Stimulated activated CD4-positive, alpha-beta T cell treated with anti-CD3 and anti-CD28 coated beads, Interleukin-15, amount 100 ng/mL, for 1 hour (primary cell): ENCODE measurements around the gene DKKL1.

ENCODE experiments used
- DNase-seq, 2 donors: peaks; one replicate each; pipeline ENCODE4 v3.0.0-alpha.2; 2020; ENCODE audit warnings: low read depth in 1 of 2, low spot score in 1 of 2

The DKKL1 gene

DNA sequence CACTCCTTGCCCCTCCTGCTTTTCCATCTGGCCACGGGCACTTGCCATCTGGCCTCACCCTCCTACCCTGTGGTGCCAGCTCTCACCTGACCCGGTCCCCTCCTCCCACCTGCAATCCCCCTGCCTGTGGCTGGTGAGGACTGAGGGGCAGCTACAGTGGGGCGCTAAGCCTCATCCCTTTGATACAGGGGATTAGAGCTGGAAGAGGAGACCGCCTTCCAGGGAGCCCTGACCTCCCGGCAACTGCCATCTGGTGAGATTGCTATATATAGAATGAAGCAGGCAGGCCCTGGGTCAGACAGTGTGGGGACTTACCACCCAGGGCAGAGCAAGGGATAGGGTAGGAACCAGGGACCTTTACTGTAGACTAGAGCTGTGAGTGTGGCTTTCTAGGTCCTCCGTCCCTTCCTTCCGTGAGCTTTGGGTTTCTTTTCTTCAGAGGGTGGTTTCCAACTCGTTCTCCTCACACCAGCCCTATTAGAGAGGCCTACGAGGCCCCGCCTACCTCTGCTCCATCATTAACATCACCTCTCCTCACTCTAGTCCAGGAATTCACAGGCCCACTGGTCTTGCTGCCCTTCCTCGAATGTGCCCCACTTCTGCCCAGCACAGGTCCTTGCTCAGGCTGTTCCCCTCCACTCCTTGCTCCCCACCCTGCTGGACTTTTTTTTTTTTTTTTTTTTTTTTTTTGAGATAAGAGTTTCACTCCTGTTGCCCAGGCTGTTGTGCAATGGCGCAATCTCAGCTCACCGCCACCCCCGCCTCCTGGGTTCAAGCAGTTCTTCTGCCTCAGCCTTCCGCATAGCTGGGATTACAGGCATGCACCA lies 32.1 kb downstream of the DKKL1 start:
- DNase-seq: no peak

DNA sequence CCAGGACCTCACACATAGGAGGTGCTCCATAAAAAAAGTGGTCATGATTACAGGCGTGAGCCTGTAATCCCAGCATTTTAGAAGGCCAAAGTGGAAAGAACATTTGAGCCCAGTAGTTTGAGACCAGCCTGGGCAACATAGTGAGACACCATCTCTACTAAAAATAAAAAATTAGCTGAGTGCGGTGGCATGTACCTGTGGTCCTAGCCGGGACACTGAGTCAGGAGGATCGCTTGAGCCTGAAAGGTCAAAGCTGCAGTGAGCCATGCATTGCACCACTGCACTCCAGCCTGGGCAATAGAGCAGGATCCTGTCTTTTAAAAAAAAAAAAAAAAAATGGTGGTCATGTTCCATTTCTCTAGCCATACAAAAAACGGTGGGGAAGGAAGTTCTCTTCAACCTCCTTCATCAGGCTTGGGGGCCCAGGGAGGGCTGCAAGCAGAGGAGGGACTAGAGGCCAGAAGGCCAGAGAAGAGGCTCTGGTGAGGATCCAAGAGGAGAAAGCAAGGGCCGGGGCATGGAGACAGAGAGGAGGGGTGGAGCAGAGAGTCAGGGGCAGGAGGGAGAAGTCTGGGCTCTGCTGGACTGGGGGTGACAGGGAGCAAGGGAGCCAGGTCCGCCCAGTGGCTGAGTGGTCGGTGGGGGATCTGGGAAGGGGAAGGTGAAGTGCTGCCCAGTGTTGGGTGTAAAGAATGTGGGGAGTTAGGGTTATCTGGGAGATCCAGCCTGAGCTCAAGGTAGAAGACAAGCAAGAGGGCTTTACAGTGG lies 33.2 kb downstream of the DKKL1 start:
- no peak for DNase-seq

DNA sequence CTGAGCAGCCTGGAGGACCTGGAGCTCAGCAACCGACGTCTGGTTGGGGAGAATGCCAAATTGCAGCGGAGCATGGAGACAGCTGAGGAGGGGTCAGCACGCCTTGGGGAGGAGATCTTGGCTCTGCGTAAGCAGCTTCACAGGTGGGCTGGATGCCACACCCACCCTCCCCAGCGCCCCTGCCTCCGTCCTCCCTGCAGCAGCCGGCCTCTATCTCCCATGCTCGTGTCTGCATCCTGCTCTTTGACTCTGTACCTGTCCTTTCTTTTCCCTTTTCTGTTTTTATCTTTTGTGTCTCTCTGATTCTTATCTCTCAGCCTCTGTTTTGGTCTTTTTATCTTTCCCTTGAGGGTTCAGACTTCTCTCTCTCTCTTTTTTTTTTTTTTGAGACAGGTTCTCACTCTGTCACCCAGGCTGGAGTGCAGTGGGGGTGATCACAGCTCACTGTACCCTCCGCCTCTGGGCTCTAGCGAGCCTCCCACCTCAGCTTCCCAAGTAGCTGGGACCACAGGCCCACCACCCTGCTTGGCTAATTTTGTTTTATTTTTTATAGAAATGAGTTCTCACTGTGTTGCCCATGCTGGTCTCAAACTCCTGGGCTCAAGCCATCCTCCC lies 34.4 kb downstream of the DKKL1 start:
- DNase-seq: no peak

GRCh38 chr19:49398931-49399330 lies 35.3 kb downstream of the DKKL1 start:
- no peak for DNase-seq

DNA sequence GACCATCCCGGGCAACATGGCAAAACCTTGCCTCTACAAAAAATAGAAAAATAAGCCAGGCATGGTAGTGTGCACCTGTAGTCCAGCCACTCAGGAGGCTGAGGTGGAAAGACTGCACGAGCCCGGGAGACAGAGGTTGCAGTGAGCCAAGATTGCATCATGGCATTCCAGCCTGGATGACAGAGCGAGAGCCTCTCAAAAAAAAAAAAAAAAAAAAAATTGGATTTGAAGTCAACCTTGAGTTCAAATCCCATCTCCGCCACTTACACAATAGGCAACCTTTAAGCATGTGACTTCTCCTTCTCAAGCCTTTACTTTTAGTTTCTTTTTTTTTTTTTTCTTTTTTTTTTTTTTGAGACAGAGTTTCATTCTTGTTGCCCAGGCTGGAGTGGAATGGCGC lies 36.4 kb downstream of the DKKL1 start:
- DNase-seq: no peak

DNA sequence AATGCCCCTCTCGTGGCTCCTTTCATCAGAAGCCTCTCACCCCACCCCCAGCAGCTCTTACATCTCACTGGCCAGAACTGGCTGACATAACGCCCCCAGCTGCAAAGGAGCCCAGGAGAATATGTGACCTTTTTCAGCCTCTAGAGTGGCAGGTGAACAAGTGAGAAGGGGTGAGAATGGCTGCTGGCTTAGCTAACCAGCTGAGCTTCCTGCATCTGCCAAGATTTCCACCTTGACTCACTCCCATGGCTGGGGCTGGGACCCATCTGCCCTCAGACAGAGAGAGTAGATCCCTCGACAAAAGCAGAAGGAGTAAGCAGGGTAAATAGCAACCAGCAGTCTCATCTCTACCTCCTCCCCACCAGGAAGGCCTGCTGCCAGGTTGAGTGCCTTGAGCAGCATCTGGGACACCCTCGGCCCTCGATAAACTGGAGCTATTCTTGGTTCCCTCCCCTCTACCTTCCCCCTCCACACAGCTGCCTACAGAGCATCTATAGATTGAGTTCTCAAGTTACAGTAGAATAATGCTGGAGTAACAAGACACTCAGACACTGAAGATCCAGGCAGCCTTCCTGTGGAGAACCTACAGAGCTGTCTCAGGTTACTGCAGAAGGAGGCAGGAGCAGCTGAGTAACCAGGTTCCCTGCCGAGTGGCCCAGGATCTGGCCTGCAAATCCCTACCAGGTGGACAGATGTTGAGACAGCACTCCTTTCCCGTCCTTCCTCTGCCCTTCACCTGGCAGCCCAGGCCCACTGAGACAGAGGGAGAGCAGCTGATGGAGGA lies 39.9 kb downstream of the DKKL1 start:
- DNase-seq: no peak

DNA sequence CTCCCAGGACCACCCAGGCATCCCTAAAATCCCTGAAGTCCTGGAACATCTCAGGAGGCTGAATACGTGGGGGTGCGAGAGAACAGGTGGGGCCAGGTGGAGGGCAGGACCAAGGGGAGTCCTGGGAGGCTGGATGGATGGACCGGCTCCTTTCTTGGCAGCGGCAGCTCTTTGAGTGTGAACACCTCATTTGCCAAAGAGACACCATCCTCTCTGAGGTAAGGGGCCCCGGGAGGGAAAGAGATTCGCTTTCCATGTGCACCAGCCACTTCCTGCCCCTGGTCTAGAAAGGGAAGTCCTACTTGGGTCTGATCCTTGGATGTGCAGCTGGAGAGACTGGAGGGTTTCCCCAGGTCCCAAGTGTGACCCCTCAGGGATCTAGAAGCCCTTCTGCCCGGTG lies 43.4 kb downstream of the DKKL1 start:
- no peak for DNase-seq

DNA sequence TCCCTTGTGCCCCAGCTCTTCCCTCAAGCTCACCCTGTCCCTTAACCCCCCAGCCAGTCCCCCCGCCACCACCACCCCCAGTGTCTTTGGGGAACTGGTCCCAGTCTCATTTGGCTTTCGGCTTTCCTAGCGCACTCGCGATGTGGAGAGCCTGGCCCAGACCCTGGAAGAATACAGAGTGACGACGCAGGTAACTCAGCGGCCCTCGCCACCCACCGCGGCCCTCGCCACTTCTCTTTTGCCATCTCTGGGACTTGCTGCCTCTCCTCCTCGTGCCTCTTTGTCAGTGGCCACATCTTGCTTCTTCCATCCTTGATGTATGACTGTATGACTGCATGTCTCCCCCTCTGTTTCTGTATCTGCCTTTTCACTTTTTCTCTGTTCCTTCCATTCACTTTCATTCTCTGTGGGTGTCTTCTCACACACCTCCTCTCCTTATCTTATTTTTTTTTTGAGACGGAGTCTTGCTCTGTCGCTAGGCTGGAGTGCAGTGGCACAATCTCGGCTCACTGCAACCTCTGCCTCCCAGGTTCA lies 43.9 kb downstream of the DKKL1 start:
- no peak for DNase-seq

GRCh38 chr19:49408816-49409440 lies 45.3 kb downstream of the DKKL1 start:
- DNase-seq: no peak

- DNase-seq: no peak
These were observed 45.9 kb downstream of the DKKL1 start for GRCh38 chr19:49409441-49410029.

DNA sequence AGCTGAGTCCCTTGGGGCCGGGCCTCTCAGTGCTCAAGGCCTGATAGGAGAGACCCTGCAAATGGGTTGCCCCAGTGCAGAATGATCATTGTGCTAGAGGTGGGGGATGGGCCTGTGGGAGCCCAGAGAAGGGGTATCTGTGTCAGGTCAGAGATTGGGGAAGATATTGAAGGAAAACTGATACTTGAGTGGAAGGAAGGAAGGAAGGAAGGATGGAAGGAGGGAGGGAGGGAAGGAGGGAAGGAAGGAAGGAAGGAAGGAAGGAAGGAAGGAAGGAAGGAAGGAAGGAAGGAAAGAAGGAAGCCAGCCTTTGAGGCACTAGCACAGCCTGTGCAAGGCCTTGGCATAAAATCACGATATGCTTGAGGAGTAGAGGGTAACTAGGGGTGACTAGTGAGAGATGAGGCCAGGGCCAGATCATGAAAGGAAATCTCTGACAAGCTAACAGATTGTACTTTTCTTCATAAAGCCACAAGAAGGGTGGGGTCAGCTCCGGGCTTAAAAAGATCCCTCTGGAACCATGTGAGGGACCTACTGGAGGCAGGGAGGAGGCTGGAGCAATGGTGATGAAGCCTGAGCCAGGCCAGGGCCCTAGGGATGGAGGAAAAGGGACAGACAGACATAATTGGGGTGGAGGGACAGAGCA lies 48.1 kb downstream of the DKKL1 start:
- no peak for DNase-seq

DNA sequence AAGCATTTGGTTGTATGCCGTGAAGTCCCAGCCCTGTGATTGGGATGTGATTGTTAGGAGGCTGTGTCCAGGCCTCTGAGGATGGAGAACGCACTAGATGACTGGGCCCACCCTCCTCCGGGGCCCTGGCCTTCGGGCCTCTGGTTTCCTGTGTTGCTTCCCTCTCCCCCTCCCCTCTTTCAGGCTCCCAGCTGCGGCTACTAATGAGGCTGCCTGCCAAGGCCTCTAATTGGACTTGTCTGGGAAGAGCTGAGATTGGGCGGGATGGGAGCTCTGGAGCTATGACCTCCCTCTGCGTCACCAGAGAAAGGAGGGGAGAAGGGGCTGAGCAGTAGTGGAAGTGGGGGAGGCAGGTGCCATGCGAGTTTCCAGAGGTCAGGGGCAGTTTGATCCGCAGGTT lies 49.7 kb downstream of the DKKL1 start:
- DNase-seq: no peak

GRCh38 chr19:49414256-49414655 lies 50.6 kb downstream of the DKKL1 start:
- no peak for DNase-seq

DNA sequence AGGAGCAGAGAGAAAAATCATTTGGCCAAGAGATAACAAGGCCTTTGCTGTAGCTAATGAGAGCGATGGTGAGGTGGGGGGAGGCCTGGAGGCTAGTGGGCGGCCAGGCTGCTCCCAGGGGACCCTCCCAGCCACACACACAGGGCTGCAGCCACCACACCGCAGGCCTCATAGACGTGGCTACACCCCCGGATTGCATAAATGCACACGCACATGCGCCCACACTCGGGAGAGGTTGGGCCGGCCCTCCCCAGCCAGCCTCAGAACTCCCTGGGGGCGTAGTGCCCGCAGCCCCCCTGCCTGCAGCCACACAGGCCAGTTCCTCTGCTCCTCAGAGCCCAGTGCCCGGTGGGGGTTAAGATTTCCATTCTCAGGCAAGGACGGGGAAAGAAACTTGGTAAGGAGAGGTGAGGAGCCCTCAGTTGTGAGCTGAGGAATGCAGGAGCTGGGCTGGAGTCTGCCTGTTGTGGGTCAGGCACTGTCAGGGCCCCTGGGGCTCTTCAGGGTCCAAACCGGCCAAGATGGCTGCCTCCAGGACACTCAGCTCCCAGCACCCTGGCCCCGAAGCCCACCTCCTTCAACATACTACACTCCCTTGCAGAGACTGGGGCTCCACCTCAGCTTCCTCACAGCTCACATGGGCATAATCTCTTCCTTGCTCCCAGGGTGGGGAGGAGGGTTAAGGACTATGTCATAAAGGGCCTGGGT lies 51.6 kb downstream of the DKKL1 start:
- no peak for DNase-seq

- no peak for DNase-seq
These were observed 52.1 kb downstream of the DKKL1 start for GRCh38 chr19:49415810-49416200.

DNA sequence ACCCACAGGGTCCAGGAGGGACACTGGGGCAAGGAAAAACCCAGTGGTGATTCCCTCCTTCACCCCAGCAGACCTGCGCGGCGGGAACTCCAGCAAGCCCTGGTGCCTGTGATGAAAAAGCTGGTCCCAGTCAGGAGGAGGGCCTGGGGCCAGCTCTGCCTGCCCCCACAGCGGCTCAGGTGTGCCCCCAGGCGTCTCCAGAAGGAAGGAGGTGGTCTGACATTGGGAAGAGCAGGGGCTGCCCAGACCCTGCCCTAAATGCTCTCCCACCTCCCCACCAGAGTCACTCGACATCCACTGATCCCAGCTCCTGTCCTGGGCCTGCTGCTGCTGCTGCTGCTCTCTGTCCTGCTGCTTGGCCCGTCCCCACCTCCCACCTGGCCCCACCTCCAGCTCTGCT lies 53.4 kb downstream of the DKKL1 start:
- no peak for DNase-seq

GRCh38 chr19:49418511-49418910 lies 54.8 kb downstream of the DKKL1 start:
- no peak for DNase-seq

DNA sequence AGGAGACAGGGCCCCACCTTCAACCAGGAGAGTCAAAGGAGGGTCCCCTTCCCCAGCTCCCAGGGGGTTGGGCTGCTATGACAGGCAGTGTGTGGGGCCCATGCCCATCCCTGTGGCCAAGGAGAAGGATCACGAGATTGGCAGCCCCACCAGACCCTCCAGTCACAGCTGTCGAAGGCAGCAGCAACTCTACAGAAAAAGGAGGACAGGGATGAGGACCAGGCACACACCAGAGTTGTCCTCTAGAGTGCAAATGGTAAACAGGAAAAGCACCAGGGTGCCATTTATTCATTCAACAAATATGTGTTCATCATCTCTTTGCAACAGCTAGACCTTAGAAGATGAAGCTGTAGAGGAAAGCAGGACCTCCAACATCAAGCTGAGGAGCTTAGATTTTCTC lies 55.5 kb downstream of the DKKL1 start:
- no peak for DNase-seq

DNA sequence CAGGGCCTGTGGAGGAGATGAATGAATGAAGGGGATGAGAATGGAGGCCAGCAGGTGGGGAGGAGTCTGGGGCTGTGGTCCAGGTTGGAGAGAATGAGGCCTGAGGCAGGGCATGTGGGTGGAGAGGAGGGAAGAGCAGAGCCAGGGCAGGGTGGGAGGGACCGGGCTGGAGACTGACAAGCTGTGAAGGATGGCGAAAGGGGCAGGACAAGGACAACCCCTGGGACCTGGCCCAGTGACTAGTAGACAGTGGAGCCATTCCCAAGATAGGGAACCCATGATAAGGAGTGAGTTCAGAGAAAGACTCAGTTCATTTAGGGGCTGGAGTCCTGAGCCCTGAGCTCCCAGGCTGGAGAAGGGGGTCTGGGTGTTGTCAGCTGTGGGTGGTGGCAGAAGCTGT lies 56.5 kb downstream of the DKKL1 start:
- DNase-seq: no peak
